Astrocyte (in vitro differentiated cells and primary cell): ENCODE results near the gene RAB14.

Experiments
- EZH2 ChIP-seq: IDR thresholded peaks from 2 replicates; pipeline ENCODE4 v1.6.1; 2012; ENCODE audit warnings: mild to moderate bottlenecking, low read length, inconsistent platforms; ENCODE audit not compliant: insufficient read depth
- TF ChIP-seq, protein P1 (sequence below): IDR thresholded peaks from 2 replicates; pipeline ENCODE4 v1.5.1; 2011; ENCODE audit warnings: low read depth, mild to moderate bottlenecking, inconsistent platforms, low read length, moderate library complexity; ENCODE audit not compliant: insufficient read depth

DNA sequence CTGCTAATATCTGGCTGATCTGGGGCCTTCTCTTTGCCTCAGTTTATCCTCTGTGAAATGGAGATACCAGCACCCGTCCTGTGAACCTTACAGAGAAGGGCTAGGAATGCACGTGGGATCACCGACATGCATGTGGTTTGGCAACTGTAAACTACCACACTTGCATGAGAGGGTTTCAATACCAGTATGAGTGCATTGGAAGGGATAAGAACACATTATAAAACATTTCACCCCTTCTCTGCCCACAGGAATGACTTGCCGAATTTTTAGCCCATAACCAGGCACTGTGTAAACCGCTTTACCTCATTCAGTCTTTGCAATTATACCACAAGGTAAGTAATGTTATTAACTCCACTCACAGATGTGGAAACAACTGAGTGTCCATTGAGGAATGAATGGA lies 8.9 kb upstream of the RAB14 start:
- TF ChIP-seq, protein P1, sequence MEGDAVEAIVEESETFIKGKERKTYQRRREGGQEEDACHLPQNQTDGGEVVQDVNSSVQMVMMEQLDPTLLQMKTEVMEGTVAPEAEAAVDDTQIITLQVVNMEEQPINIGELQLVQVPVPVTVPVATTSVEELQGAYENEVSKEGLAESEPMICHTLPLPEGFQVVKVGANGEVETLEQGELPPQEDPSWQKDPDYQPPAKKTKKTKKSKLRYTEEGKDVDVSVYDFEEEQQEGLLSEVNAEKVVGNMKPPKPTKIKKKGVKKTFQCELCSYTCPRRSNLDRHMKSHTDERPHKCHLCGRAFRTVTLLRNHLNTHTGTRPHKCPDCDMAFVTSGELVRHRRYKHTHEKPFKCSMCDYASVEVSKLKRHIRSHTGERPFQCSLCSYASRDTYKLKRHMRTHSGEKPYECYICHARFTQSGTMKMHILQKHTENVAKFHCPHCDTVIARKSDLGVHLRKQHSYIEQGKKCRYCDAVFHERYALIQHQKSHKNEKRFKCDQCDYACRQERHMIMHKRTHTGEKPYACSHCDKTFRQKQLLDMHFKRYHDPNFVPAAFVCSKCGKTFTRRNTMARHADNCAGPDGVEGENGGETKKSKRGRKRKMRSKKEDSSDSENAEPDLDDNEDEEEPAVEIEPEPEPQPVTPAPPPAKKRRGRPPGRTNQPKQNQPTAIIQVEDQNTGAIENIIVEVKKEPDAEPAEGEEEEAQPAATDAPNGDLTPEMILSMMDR: no peak
- no peak for TF ChIP-seq EZH2
